GM21423 (cell line): ENCODE data around the gene NPPC.
"Not testable (repeated sequence)": the region's sequence is repeated elsewhere in the genome, so short reads cannot be mapped to it uniquely, and the experiment has no call there.

Experiments used
- ATAC-seq: cut with Tn5 transposase; IDR thresholded peaks from one replicate; pipeline ENCODE4 v1.9.1; 2021; ENCODE audit warnings: mild to moderate bottlenecking, moderate library complexity; ENCODE audit not compliant: unreplicated experiment

Gene NPPC

GRCh38 chr2:231891514-231891905, 34.7 kb downstream of the NPPC start:
- no peak for ATAC-seq

- no peak for ATAC-seq
Observed at GRCh38 chr2:231890896-231891513, 35.2 kb downstream of the NPPC start.

- ATAC-seq = no peak
Observed at GRCh38 chr2:231887756-231888155, 38.4 kb downstream of the NPPC start.

GRCh38 chr2:231886071-231886681, 40.0 kb downstream of the NPPC start:
- ATAC-seq = no peak

- no peak for ATAC-seq
Observed at GRCh38 chr2:231884438-231885140, 41.6 kb downstream of the NPPC start.

- ATAC-seq = no peak
Observed at GRCh38 chr2:231883468-231883881, 42.7 kb downstream of the NPPC start.

GRCh38 chr2:231882646-231883045, 43.5 kb downstream of the NPPC start:
- no peak for ATAC-seq

GRCh38 chr2:231880371-231880770, 45.8 kb downstream of the NPPC start:
- not testable (repeated sequence) for ATAC-seq

- no peak for ATAC-seq
Observed at GRCh38 chr2:231879216-231879615, 47.0 kb downstream of the NPPC start.

GRCh38 chr2:231877533-231878456, 48.4 kb downstream of the NPPC start:
- ATAC-seq = no peak

- ATAC-seq = no peak
Observed at GRCh38 chr2:231874944-231875343, 51.3 kb downstream of the NPPC start.
